Right lobe of liver (tissue), 4 donors: ENCODE measurements around the gene D2HGDH.

Source experiments
- POLR2A ChIP-seq: fragments of 450-650 bp; IDR thresholded peaks from one replicate; pipeline ENCODE4 v1.6.1; 2017; ENCODE audit warnings: antibody characterized with exemption, mild to moderate bottlenecking
- TF ChIP-seq, protein P1 (sequence below), 4 donors: fragments of 200-600 bp in 3 of 4; fragments of 450-650 bp in 1 of 4; IDR thresholded peaks; one replicate each; pipeline versions ENCODE4 v1.5.1 to v1.8.0; 2016 to 2022; ENCODE audit warnings: antibody characterized with exemption in 4 of 4, mild to moderate bottlenecking in 2 of 4
- donor health status: DM: no; HTN: no; CAD: no.
- donor health status: DM: no; HTN: no; CAD: no.
- donor health status: DM: no; HTN: yes; CAD: no.

DNA sequence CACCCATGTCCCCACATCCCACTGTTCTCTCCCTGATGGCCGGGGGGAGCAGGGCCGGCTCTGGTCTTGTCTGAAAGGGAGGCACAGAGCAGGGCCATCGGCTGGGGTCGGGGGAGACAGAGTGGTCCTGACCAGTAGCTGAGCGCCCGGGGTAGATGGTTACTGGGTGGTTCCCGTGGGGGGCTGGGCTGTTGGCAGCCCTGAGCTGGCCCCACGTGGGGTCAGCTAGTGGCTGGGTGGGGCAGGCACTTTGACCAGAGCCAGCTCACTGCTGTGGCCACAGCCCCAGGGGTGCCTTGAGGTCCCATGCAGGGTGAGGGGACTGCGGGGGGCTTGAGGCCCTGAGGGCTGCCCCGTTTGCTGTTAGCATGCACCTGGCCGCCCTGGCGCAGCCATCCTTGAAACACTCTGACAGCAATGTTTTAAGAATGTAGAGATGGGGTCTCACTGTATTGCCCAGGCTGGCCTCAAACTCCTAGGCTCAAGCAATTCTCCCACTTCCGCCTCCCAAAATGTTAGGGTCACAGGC, 62.2 kb downstream of the D2HGDH start:
- TF ChIP-seq, protein P1, sequence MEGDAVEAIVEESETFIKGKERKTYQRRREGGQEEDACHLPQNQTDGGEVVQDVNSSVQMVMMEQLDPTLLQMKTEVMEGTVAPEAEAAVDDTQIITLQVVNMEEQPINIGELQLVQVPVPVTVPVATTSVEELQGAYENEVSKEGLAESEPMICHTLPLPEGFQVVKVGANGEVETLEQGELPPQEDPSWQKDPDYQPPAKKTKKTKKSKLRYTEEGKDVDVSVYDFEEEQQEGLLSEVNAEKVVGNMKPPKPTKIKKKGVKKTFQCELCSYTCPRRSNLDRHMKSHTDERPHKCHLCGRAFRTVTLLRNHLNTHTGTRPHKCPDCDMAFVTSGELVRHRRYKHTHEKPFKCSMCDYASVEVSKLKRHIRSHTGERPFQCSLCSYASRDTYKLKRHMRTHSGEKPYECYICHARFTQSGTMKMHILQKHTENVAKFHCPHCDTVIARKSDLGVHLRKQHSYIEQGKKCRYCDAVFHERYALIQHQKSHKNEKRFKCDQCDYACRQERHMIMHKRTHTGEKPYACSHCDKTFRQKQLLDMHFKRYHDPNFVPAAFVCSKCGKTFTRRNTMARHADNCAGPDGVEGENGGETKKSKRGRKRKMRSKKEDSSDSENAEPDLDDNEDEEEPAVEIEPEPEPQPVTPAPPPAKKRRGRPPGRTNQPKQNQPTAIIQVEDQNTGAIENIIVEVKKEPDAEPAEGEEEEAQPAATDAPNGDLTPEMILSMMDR (IDR thresholded peaks at IDR 0.05): no peak
- TF ChIP-seq POLR2A: no peak
